Measurements from ENCODE around the gene PRPF6. TPM values are rescaled to one million over a fixed set of nuclear protein-coding genes. Genes with fewer than 3 reads are reported as not detected.

The PRPF6 gene
- total and polyA plus RNA-seq, 7 donors = 23.4 to 59.9 (median 44.9) TPM

- 89 to 90% methylated on average over 19 of the region's 19 CpGs for WGBS, 2 donors
- intact Hi-C loops (cut with DNase I) = no loop called here
- TF ChIP-seq POLR2AphosphoS5 (IDR thresholded peaks at IDR 0.05) = no peak
- no peak for TF ChIP-seq POLR2A (IDR thresholded peaks at IDR 0.05)
- no peak for TF ChIP-seq EP300 (IDR thresholded peaks at IDR 0.05)
- no peak for TF ChIP-seq CTCF (IDR thresholded peaks at IDR 0.05)
- H3K9me3 ChIP-seq = no peaks in the 10 kb centered on the region
- H3K27me3 ChIP-seq = no peaks in the 10 kb centered on the region
- H3K4me1 ChIP-seq = peaks cover 0 to 28% (median 14%) of the 10 kb centered on the region in 4 donors
- no peak overlapping the region for H3K4me3 ChIP-seq
- peak overlapping the region; percentile 7 to 73 (median 41) for H3K27ac ChIP-seq
- DNase-seq = peak; percentile 66
- peaks cover 43 to 73% (median 52%) of the 10 kb centered on the region in 4 donors for H3K36me3 ChIP-seq
Observed at GRCh38 chr20:63942969-63943807, 37.7 kb upstream of the PRPF6 start.

- no peaks in the 10 kb centered on the region for H3K9me3 ChIP-seq
- intact Hi-C loops (cut with DNase I) = no loop called here
- H3K36me3 ChIP-seq = peaks cover 42 to 67% (median 52%) of the 10 kb centered on the region in 4 donors
- no peak overlapping the region for H3K4me3 ChIP-seq
- H3K27me3 ChIP-seq = no peaks in the 10 kb centered on the region
- peaks cover 0 to 33% (median 18%) of the 10 kb centered on the region in 4 donors for H3K4me1 ChIP-seq
- TF ChIP-seq POLR2A (IDR thresholded peaks at IDR 0.05) = no peak
- TF ChIP-seq POLR2AphosphoS5 (IDR thresholded peaks at IDR 0.05) = no peak
- no peak for TF ChIP-seq EP300 (IDR thresholded peaks at IDR 0.05)
- TF ChIP-seq CTCF (IDR thresholded peaks at IDR 0.05) = no peak
- DNase-seq = no peak
- H3K27ac ChIP-seq = peak overlapping the region in 1 of 4 donors; percentile 73
- WGBS, 2 donors = 96 to 97% methylated on average over 3 of the region's 3 CpGs
Observed at GRCh38 chr20:63943808-63944077, 37.2 kb upstream of the PRPF6 start.

GRCh38 chr20:63944078-63944941 lies 36.6 kb upstream of the PRPF6 start:
- H3K27ac ChIP-seq = no peak overlapping the region
- intact Hi-C loops (cut with DNase I) = no loop called here

More at GRCh38 chr20:63944078-63944941, 36.6 kb upstream of the PRPF6 start:
- H3K27me3 ChIP-seq = no peaks in the 10 kb centered on the region
- 89 to 93% methylated on average over 35 of the region's 35 CpGs for WGBS, 2 donors
- peaks cover 0 to 39% (median 23%) of the 10 kb centered on the region in 4 donors for H3K4me1 ChIP-seq
- no peak for TF ChIP-seq POLR2A (IDR thresholded peaks at IDR 0.05)
- no peak for TF ChIP-seq CTCF (IDR thresholded peaks at IDR 0.05)
- no peak for TF ChIP-seq EP300 (IDR thresholded peaks at IDR 0.05)
- TF ChIP-seq POLR2AphosphoS5 (IDR thresholded peaks at IDR 0.05) = no peak
- peak; percentile 68 for DNase-seq
- H3K4me3 ChIP-seq = no peak overlapping the region
- H3K36me3 ChIP-seq = peaks cover 42 to 61% (median 52%) of the 10 kb centered on the region in 4 donors
- no peaks in the 10 kb centered on the region for H3K9me3 ChIP-seq
